H1 (cell line): ENCODE data around the gene GNA12. TPM values are rescaled to one million over a fixed set of nuclear protein-coding genes. Genes with fewer than 3 reads are reported as not detected.

ENCODE experiments used
- CBX5 ChIP-seq: fragments of 300-800, 300-1000 bp; sonication (generic); IDR thresholded peaks from 2 replicates; pipeline ENCODE4 v1.7.1; 2016; ENCODE audit warnings: antibody characterized with exemption, low read length, low read depth
- polyA plus RNA-seq, 7 experiments: library from polyadenylated mRNA; depleted of rRNA in 3 of 7; stranded (reverse) in 5 of 7; unstranded in 2 of 7; fragments of >200 nt in 5 of 7; fragments of 200-250 nt in 2 of 7; gene quantifications; 1 replicate in 5 of 7; 2 replicates in 1 of 7; 4 replicates in 1 of 7; pipeline versions ENCODE4 v1.2.1 to v1.2.3, GENCODE V29; 2011 to 2013; ENCODE audit warnings: missing spikeins in 2 of 7, mixed read lengths in 2 of 7
- total RNA-seq: library from RNA; stranded (reverse); fragmentation: NEBNext Ultra II Directional; extraction: Animal tissue kit (Norgen Biotek cat#: 25700); gene quantifications from 2 replicates; pipeline ENCODE4 v1.2.1, GENCODE V29; 2021
- TF ChIP-seq, protein P1 (sequence below): fragments of 300-600 bp; sonication (generic); IDR thresholded peaks from 2 replicates; pipeline ENCODE4 v1.7.1; 2012; ENCODE audit warnings: low read length, moderate library complexity, mild to moderate bottlenecking, inconsistent platforms; ENCODE audit not compliant: insufficient replicate concordance

The GNA12 gene
- total and polyA plus RNA-seq, 2 of the 8 experiments (the other 6 are each of a cell fraction or from before 2014, with no cell fraction given), result 96.5 to 109 TPM

DNA sequence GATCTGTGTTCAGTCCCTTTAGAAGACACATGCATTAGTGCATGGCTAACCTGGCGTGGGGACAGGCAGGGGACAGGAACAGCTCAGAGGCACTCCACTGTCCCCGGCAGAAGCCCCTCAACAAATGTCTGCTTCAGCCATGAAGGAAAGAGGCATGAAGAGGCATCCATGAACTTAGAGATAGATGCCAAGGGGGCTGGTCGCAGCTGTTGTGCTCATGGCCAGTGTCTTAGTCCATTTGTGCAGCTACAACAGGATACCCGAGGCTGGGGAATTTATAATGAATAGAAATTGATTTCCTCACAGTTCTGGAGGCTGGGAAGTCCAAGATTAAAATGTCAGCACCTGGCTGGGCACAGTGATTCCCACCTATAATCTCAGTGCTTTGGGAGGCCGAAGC lies 14.5 kb upstream of the GNA12 start (continued):
- TF ChIP-seq, protein P1, sequence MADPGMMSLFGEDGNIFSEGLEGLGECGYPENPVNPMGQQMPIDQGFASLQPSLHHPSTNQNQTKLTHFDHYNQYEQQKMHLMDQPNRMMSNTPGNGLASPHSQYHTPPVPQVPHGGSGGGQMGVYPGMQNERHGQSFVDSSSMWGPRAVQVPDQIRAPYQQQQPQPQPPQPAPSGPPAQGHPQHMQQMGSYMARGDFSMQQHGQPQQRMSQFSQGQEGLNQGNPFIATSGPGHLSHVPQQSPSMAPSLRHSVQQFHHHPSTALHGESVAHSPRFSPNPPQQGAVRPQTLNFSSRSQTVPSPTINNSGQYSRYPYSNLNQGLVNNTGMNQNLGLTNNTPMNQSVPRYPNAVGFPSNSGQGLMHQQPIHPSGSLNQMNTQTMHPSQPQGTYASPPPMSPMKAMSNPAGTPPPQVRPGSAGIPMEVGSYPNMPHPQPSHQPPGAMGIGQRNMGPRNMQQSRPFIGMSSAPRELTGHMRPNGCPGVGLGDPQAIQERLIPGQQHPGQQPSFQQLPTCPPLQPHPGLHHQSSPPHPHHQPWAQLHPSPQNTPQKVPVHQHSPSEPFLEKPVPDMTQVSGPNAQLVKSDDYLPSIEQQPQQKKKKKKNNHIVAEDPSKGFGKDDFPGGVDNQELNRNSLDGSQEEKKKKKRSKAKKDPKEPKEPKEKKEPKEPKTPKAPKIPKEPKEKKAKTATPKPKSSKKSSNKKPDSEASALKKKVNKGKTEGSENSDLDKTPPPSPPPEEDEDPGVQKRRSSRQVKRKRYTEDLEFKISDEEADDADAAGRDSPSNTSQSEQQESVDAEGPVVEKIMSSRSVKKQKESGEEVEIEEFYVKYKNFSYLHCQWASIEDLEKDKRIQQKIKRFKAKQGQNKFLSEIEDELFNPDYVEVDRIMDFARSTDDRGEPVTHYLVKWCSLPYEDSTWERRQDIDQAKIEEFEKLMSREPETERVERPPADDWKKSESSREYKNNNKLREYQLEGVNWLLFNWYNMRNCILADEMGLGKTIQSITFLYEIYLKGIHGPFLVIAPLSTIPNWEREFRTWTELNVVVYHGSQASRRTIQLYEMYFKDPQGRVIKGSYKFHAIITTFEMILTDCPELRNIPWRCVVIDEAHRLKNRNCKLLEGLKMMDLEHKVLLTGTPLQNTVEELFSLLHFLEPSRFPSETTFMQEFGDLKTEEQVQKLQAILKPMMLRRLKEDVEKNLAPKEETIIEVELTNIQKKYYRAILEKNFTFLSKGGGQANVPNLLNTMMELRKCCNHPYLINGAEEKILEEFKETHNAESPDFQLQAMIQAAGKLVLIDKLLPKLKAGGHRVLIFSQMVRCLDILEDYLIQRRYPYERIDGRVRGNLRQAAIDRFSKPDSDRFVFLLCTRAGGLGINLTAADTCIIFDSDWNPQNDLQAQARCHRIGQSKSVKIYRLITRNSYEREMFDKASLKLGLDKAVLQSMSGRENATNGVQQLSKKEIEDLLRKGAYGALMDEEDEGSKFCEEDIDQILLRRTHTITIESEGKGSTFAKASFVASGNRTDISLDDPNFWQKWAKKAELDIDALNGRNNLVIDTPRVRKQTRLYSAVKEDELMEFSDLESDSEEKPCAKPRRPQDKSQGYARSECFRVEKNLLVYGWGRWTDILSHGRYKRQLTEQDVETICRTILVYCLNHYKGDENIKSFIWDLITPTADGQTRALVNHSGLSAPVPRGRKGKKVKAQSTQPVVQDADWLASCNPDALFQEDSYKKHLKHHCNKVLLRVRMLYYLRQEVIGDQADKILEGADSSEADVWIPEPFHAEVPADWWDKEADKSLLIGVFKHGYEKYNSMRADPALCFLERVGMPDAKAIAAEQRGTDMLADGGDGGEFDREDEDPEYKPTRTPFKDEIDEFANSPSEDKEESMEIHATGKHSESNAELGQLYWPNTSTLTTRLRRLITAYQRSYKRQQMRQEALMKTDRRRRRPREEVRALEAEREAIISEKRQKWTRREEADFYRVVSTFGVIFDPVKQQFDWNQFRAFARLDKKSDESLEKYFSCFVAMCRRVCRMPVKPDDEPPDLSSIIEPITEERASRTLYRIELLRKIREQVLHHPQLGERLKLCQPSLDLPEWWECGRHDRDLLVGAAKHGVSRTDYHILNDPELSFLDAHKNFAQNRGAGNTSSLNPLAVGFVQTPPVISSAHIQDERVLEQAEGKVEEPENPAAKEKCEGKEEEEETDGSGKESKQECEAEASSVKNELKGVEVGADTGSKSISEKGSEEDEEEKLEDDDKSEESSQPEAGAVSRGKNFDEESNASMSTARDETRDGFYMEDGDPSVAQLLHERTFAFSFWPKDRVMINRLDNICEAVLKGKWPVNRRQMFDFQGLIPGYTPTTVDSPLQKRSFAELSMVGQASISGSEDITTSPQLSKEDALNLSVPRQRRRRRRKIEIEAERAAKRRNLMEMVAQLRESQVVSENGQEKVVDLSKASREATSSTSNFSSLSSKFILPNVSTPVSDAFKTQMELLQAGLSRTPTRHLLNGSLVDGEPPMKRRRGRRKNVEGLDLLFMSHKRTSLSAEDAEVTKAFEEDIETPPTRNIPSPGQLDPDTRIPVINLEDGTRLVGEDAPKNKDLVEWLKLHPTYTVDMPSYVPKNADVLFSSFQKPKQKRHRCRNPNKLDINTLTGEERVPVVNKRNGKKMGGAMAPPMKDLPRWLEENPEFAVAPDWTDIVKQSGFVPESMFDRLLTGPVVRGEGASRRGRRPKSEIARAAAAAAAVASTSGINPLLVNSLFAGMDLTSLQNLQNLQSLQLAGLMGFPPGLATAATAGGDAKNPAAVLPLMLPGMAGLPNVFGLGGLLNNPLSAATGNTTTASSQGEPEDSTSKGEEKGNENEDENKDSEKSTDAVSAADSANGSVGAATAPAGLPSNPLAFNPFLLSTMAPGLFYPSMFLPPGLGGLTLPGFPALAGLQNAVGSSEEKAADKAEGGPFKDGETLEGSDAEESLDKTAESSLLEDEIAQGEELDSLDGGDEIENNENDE, result no peak
- no peak for TF ChIP-seq CBX5
